DMS153 (cell line): ENCODE results near the gene POLRMT.

Experiments used
- DNase-seq: peaks from one replicate; lab custom pipeline; 2025; lab: John Stamatoyannopoulos, UW

POLRMT gene

GRCh38 chr19:579111-579841 is 54.1 kb downstream of the POLRMT start:
- no peak for DNase-seq

GRCh38 chr19:577439-578392 is 55.6 kb downstream of the POLRMT start:
- no peak for DNase-seq

GRCh38 chr19:576768-577438 is 56.4 kb downstream of the POLRMT start:
- DNase-seq = no peak

GRCh38 chr19:575527-576506 is 57.5 kb downstream of the POLRMT start:
- no peak for DNase-seq

GRCh38 chr19:574658-575526 is 58.4 kb downstream of the POLRMT start:
- DNase-seq = no peak

GRCh38 chr19:573519-573825 is 59.9 kb downstream of the POLRMT start:
- no peak for DNase-seq

GRCh38 chr19:572743-573518 is 60.4 kb downstream of the POLRMT start:
- DNase-seq = no peak

GRCh38 chr19:572140-572742 is 61.1 kb downstream of the POLRMT start, which contains the start of gene BSG:
BSG (plus strand) TSS chr19:572596; CDS start chr19:572635, 39 bp downstream.
- DNase-seq = peak; percentile 82

- DNase-seq = no peak
Observed at GRCh38 chr19:571566-571974, 61.8 kb downstream of the POLRMT start.

- peak; percentile 57 for DNase-seq
Observed at GRCh38 chr19:570937-571565, 62.3 kb downstream of the POLRMT start.

GRCh38 chr19:570251-570686 is 63.1 kb downstream of the POLRMT start:
- DNase-seq = no peak

- no peak for DNase-seq
Observed at GRCh38 chr19:567296-567900, 65.9 kb downstream of the POLRMT start.
